Neural progenitor cell (in vitro differentiated cells): Measurements from ENCODE around the gene FTH1.

Source experiments
- EZH2 ChIP-seq: fragments of 200-600 bp; sonication (generic); IDR thresholded peaks from 2 replicates; pipeline ENCODE4 v1.6.1; 2017; ENCODE audit warnings: antibody characterized with exemption, mild to moderate bottlenecking, moderate library complexity
- TF ChIP-seq, protein P1 (sequence below): fragments of 200-600 bp; sonication (generic); IDR thresholded peaks from 2 replicates; pipeline ENCODE4 v1.5.1; 2017; ENCODE audit warnings: antibody characterized with exemption, mild to moderate bottlenecking

DNA sequence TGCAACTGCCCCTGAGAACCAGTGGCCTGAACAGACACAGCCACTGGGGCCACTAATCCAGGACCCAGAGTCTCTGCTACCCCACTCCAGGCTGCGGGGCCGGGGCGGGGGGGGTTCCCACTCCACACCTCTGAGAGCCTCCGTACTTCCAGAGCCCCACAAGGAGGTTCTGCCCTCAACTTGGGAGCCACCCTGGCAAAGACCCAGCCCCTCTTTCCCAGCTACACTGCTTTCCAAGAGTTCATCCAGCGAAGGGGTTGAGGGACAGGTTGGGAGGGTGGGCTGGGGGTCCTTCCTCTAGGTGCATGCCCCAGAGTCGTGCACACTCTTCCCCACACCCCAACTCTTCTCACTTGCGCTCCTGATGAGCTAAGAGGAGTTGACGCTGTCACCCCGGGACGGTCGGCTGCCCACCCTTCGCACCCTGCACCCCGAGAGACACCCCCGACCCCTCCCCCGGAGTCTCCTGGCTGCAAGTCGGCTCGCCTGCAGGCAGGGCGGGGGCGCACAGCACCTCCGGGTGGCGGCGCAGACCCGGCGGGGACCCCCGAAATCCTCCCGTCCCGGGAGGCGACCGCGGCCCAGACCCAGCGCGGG is 50.6 kb downstream of the FTH1 start:
- TF ChIP-seq, protein P1, sequence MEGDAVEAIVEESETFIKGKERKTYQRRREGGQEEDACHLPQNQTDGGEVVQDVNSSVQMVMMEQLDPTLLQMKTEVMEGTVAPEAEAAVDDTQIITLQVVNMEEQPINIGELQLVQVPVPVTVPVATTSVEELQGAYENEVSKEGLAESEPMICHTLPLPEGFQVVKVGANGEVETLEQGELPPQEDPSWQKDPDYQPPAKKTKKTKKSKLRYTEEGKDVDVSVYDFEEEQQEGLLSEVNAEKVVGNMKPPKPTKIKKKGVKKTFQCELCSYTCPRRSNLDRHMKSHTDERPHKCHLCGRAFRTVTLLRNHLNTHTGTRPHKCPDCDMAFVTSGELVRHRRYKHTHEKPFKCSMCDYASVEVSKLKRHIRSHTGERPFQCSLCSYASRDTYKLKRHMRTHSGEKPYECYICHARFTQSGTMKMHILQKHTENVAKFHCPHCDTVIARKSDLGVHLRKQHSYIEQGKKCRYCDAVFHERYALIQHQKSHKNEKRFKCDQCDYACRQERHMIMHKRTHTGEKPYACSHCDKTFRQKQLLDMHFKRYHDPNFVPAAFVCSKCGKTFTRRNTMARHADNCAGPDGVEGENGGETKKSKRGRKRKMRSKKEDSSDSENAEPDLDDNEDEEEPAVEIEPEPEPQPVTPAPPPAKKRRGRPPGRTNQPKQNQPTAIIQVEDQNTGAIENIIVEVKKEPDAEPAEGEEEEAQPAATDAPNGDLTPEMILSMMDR = no peak
- no peak for TF ChIP-seq EZH2
